ENCODE measurements around the gene GABBR1. TPM values are rescaled to one million over a fixed set of nuclear protein-coding genes. Genes with fewer than 3 reads are reported as not detected.

The GABBR1 gene
- total RNA-seq, 1 experiment from 2014 or later, result 36.3 TPM

- peak in 1 of 2 experiments; percentile 46 for DNase-seq
- intact Hi-C loops (cut with micrococcal nuclease; ENCODE audit: unreplicated experiment), result no loop called here
- POLR2A ChIA-PET (ENCODE audit: unreplicated experiment), result interaction anchor here (0.7 kb wide), 1 partner anchor 1756 kb away, joined by 5 read pairs; no protein-coding TSS in a partner anchor
These were observed 20.6 kb upstream of the GABBR1 start for GRCh38 chr6:29653452-29654038.

GRCh38 chr6:29652198-29652584, 19.2 kb upstream of the GABBR1 start:
- Histone ChIP-seq H3K4me3 (no peak overlapping the region), H3K4me1 (replicated peaks; ENCODE audit: insufficient read depth) (peaks cover 3% of the 10 kb centered on the region; the same call in 1 of the 2 replicates), H3K9me3 (ENCODE audit: insufficient read depth, low read depth) (no peaks in the 10 kb centered on the region), H3K9me2 (ENCODE audit: insufficient read depth) (no peaks in the 10 kb centered on the region), H3K36me3 (ENCODE audit: low read depth) (no peaks in the 10 kb centered on the region), H3K4me2 (no peak overlapping the region), H3F3A (ENCODE audit: insufficient read depth, low read depth) (peaks cover 4% of the 10 kb centered on the region; the same call in 1 of the 2 replicates), H4K20me1 (ENCODE audit: insufficient read depth) (no peaks in the 10 kb centered on the region), H2AFZ (no peak overlapping the region), H3K79me2 (ENCODE audit: low read depth) (no peaks in the 10 kb centered on the region), H3K27me3 (ENCODE audit: insufficient read depth, low read depth) (no peaks in the 10 kb centered on the region), H3K27ac (no peak overlapping the region)
- no peak for DNase-seq
- CTCF ChIA-PET, result interaction anchor here (0.6 to 3.3 kb wide), 6 partner anchors 10 to 145 kb away, joined by 3 to 39 read pairs (median 14); partner anchors contain the start of gene GABBR1
- intact Hi-C loops (cut with micrococcal nuclease; ENCODE audit: unreplicated experiment), result no loop called here
- POLR2A ChIA-PET (ENCODE audit: unreplicated experiment), result no interaction called here
- no TSS peak for BruUV-seq (replicated peaks)
- TF ChIP-seq EZH2 (IDR thresholded peaks at IDR 0.05; ENCODE audit: low read depth), result no peak
- TF ChIP-seq CTCF (conservative IDR thresholded peaks at IDR 0.05), result no peak

More at GRCh38 chr6:29653452-29654038, 20.6 kb upstream of the GABBR1 start:
- H3K79me2 ChIP-seq (ENCODE audit: low read depth), result no peaks in the 10 kb centered on the region
- no peaks in the 10 kb centered on the region for H3K9me3 ChIP-seq (ENCODE audit: insufficient read depth, low read depth)
- H3K4me2 ChIP-seq, result no peak overlapping the region
- H3F3A ChIP-seq (ENCODE audit: insufficient read depth, low read depth), result peaks cover 4% of the 10 kb centered on the region; the same call in 1 of the 2 replicates
- H3K27me3 ChIP-seq (ENCODE audit: insufficient read depth, low read depth), result no peaks in the 10 kb centered on the region
- no peak overlapping the region for H3K4me3 ChIP-seq
- BruUV-seq (replicated peaks), result no TSS peak
- no peaks in the 10 kb centered on the region for H3K36me3 ChIP-seq (ENCODE audit: low read depth)
- no peaks in the 10 kb centered on the region for H3K9me2 ChIP-seq (ENCODE audit: insufficient read depth)
- no peak overlapping the region for H2AFZ ChIP-seq
- no peaks in the 10 kb centered on the region for H4K20me1 ChIP-seq (ENCODE audit: insufficient read depth)
- no peak overlapping the region for H3K27ac ChIP-seq
- CTCF ChIA-PET, result interaction anchor here (0.5 to 3.3 kb wide), 19 partner anchors 9 to 643 kb away, joined by 3 to 39 read pairs (median 4); partner anchors contain the start of gene GABBR1
- peaks cover 3% of the 10 kb centered on the region; the same call in 1 of the 2 replicates for H3K4me1 ChIP-seq (replicated peaks; ENCODE audit: insufficient read depth)
- TF ChIP-seq CTCF (conservative IDR thresholded peaks at IDR 0.05) (peak; percentile 87), EZH2 (IDR thresholded peaks at IDR 0.05; ENCODE audit: low read depth) (no peak)

- Histone ChIP-seq H3K4me1 (replicated peaks; ENCODE audit: insufficient read depth) (peaks cover 3% of the 10 kb centered on the region; the same call in 1 of the 2 replicates), H3K4me2 (no peak overlapping the region), H3K36me3 (ENCODE audit: low read depth) (no peaks in the 10 kb centered on the region), H3F3A (ENCODE audit: insufficient read depth, low read depth) (peaks cover 4% of the 10 kb centered on the region; the same call in 1 of the 2 replicates), H4K20me1 (ENCODE audit: insufficient read depth) (no peaks in the 10 kb centered on the region), H3K9me3 (ENCODE audit: insufficient read depth, low read depth) (no peaks in the 10 kb centered on the region), H3K4me3 (no peak overlapping the region), H2AFZ (no peak overlapping the region), H3K27me3 (ENCODE audit: insufficient read depth, low read depth) (no peaks in the 10 kb centered on the region), H3K27ac (no peak overlapping the region), H3K9me2 (ENCODE audit: insufficient read depth) (no peaks in the 10 kb centered on the region), H3K79me2 (ENCODE audit: low read depth) (no peaks in the 10 kb centered on the region)
- TF ChIP-seq EZH2 (IDR thresholded peaks at IDR 0.05; ENCODE audit: low read depth) (no peak), CTCF (conservative IDR thresholded peaks at IDR 0.05) (peak; percentile 76)
- ChIA-PET POLR2A (ENCODE audit: unreplicated experiment) (interaction anchor here (0.6 kb wide), 1 partner anchor 209 kb away, joined by 3 read pairs; no protein-coding TSS in a partner anchor), CTCF (interaction anchor here (0.7 to 3.3 kb wide), 5 partner anchors 10 to 146 kb away, joined by 3 to 22 read pairs (median 10); no protein-coding TSS in a partner anchor)
- no peak for DNase-seq
- BruUV-seq (replicated peaks), result no TSS peak
- intact Hi-C loops (cut with micrococcal nuclease; ENCODE audit: unreplicated experiment), result loop anchor here (1.0 to 2.0 kb wide), 2 partner anchors 101 to 519 kb away; no protein-coding TSS in a partner anchor
These were observed 18.6 kb upstream of the GABBR1 start for GRCh38 chr6:29651413-29652197.
